Frontal cortex (tissue), 4 donors: ENCODE results near the gene CCDC159. TPM values are rescaled to one million over a fixed set of nuclear protein-coding genes. Genes with fewer than 3 reads are reported as not detected.
"Not testable (repeated sequence)": the region's sequence is repeated elsewhere in the genome, so short reads cannot be mapped to it uniquely, and the experiment has no call there.

Experiments used
- DNase-seq, 2 donors: peaks; one replicate each; pipeline ENCODE4 v3.0.0; 2012; ENCODE audit warnings: low spot score in 2 of 2
- FAIRE-seq: peaks from 2 replicates; lab custom pipeline; 2012; peaks lifted over from hg19 to GRCh38; lab: Jason Lieb, UNC
- total RNA-seq: library from RNA; depleted of rRNA; stranded (reverse); fragments of >200 nt; gene quantifications from one replicate; pipeline ENCODE4 v1.2.3, GENCODE V29; 2014
- donor health status: control.
- donor health status: control.
- donor health status: control.

The CCDC159 gene
- total RNA-seq, 1 donor from 2014 or later: 2.9 TPM

GRCh38 chr19:11337080-11337479 lies 9.2 kb upstream of the CCDC159 start:
- FAIRE-seq (no peak), DNase-seq (no peak)

GRCh38 chr19:11338121-11338520 lies 8.2 kb upstream of the CCDC159 start:
- FAIRE-seq: no peak
- DNase-seq: no peak

- DNase-seq (no peak), FAIRE-seq (no peak)
Observed at GRCh38 chr19:11338569-11339253, 7.6 kb upstream of the CCDC159 start.

GRCh38 chr19:11339254-11340098 lies 6.8 kb upstream of the CCDC159 start, which contains the start of gene RAB3D:
RAB3D (minus strand) TSS chr19:11339657; CDS start chr19:11337399, 2,258 bp downstream.
- FAIRE-seq: no peak
- peak; percentile 85 to 94 for DNase-seq

GRCh38 chr19:11340099-11340467 lies 6.2 kb upstream of the CCDC159 start:
- FAIRE-seq, DNase-seq: not testable (repeated sequence)

DNA sequence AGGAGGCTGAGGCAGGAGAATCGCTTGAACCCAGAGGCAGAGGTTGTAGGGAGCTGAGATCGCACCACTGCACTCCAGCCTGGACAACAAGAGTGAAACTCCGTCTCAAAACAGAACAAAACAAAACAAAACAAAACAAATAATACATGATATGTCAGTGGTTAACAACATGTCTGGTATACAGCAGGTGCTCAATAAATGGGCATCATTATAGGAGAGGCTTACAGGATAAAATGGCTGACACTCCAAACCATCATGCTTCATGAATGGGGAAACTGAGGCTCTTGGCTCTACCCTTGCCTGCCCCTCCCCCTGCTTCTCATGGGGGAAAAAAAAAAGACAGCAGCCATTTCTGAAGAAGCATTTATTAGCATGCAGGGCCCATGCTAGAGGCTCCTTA lies 3.9 kb upstream of the CCDC159 start:
- DNase-seq (no peak), FAIRE-seq (no peak)

DNA sequence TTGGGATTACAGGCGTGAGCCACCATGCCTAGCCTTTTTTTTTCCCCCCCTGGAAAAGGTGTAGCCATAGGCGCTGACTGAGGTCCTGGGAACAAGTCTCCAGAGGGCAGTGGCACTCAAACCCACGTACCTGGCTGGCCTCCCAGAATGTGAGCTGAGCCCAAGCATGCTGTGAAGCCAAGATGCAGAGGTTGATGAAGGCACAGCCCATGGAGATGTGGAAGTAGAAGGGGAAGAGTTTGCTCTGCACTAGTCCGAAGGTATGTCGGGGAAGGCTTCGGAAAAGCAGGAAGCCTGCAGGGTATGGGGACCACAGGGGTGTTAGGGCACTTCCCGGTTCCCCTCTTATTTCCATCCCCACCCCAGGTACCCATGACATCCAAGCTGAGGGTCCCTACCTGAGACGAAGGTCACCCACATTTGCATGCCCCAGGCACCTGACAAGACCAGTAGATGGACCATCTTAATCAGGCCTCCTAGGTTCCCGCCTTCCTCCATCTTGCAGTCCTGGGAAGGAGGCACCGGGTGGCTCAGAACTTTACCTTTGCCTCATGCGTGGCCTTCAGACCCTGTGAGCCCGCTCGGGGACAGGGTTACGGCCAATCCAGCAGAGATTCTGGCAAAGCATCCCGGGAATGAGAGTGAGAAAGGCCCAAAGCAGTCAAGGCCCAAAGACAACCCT lies 1.1 kb upstream of the CCDC159 start:
- FAIRE-seq (no peak), DNase-seq (no peak)

GRCh38 chr19:11347546-11348039 lies 1.3 kb downstream of the CCDC159 start:
- FAIRE-seq (no peak), DNase-seq (no peak)

DNA sequence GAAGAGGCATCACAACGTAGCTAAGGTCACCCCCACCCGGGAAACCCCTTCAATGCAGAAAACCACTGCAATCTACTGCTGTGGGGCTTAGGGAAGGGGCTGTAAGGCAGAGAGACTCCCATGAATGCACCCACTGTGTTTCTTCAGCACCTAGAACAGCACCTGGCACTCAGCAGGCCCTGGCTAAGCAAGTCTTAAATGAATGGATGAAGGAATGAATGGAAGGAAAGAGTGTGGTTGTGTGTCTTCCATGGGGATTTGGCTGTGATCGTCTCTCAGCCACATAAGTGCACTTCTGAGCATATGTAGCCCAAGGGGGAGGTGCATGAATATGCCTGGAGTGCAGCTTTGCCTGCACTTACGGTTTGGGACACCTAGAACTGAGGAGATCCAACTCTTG lies 2.9 kb downstream of the CCDC159 start:
- no peak for DNase-seq
- no peak for FAIRE-seq

DNA sequence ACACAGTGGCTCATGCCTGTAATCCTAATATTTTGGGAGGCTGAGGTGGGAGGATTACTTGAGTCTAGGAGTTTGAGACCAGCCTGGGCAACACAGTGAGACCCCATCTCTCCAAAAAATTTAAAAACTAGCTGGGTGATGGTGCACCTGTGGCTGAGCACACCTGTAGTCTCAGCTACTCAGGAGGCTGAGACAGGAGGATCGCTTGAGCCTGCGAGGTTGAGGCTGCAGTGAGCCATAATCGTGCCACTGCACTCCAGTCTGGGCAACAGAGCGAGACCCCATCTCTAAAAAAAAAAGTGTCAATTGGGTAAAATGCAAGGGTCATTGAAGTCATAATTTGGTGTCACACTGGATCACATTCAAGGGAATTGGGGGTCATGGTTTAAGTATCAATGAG lies 7.8 kb downstream of the CCDC159 start:
- not testable (repeated sequence) for DNase-seq, FAIRE-seq

- FAIRE-seq (no peak), DNase-seq (peak; percentile 85 to 97)
Observed at GRCh38 chr19:11355160-11356073, 9.1 kb downstream of the CCDC159 start, which contains the start of gene PLPPR2. PLPPR2 (plus strand) TSS chr19:11355432; CDS start chr19:11357674, 2,242 bp downstream.

- FAIRE-seq (no peak), DNase-seq (no peak)
Observed at GRCh38 chr19:11356074-11356397, 9.7 kb downstream of the CCDC159 start.

DNA sequence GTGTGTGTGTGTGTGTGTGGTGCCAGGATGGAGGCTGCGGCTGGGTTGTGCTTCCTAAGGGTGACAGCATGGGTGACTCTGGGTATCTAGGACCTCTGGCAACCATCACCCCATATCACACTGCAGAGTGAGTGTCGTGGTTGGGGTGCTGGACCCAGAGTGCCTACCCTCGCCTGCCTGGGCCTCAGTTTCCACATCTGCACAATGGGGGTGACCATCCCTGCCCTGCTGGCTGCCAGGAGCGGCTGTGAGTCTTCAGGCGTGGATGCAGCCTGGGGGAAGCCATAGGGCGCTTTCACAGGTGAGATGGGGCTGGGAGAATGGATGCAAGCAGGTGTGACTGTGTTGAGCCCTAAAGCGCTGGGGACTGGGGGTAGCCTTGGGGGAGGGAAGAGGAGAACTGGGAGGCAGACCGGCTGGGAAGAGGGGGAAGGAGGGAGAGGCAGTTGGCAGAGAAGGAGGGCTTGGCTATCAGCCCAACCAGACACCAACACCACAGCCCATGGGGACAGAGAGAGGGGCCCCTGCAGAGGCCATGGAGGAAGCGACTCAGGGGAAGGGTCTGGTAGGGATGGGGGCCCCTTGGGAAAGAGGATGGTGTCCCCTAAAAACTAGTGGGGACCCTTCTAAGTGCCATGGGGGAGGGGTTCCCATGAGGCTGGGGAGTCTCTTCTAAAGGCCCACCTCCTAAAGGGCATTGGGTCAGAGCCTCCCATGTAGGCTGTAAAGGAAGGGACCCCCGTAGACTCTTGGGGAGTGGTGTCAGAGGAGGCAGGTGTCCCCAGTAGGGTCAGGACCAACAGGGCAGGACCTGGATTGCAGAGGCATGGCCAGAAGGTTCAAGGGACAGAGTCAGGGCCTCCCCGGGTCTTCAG lies 10.6 kb downstream of the CCDC159 start:
- no peak for FAIRE-seq
- DNase-seq: no peak

GRCh38 chr19:11359421-11359820 lies 13.1 kb downstream of the CCDC159 start:
- FAIRE-seq (no peak), DNase-seq (no peak)

DNA sequence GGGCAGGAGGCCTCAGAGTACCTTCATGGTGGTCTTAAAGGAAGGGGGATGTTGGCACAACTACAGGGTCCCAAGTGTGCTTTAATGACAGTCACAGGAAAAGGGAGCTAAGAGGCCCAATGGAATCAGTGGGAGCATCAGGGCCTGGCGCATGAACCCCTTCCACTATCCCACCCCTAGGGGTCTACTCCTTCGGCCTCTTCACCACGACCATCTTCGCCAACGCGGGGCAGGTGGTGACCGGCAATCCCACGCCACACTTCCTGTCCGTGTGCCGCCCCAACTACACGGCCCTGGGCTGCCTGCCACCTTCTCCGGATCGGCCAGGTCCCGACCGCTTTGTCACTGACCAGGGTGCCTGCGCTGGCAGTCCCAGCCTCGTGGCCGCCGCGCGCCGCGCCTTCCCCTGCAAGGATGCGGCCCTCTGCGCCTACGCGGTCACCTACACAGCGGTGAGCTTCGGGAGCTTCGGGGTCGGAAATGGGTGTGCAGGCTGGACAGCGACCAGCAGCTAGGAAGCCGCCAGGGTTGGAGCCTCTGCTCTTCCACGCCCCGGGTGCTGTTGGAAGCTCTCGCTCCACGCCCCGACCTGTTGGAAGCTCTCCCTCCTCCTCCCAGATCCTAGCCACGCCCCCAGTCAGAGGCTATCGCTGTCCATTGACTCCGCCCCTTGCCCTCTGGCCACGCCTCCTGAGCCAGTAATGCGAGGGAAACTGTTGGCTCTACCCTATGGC lies 14.9 kb downstream of the CCDC159 start:
- DNase-seq (no peak), FAIRE-seq (no peak)

DNA sequence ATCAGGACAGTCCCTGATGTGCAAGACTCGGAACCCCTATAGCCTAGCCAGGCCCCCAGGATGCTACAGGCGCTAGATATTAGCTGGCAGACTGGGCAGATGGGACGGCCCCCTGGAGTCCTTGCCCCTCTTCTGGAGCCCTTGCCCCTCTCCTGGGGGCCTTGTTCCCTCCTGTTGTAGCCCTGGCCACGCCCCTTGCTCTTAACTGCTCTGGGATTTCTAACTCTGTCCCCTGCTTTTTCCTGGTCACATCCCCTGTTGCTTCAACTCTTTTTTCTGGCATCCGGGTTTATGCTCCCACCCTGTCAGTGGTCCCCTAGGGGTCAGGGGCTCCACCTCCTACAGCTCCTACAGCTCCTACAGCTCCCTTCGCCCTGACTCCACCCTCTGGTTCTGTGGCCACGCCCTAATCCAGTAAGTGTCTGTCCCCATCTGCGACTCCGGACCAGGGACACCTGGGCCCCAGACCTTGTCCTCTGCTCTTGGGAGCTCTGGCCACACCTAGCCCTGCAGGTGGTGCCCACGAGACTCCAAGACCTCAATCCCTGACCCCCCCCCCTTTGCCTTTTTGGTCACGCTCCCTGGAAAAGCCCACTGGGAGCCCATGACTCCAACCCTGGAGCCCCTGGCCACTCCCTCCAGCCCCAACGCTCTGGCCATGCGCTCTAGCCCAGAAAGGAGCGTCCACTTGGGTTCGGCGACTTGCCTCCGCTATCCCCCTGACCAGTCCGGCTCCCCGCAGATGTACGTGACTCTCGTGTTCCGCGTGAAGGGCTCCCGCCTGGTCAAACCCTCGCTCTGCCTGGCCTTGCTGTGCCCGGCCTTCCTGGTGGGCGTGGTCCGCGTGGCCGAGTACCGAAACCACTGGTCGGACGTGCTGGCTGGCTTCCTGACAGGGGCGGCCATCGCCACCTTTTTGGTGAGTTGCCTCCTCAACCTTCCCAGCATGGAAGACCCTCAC lies 15.7 kb downstream of the CCDC159 start:
- DNase-seq (no peak), FAIRE-seq (no peak)

DNA sequence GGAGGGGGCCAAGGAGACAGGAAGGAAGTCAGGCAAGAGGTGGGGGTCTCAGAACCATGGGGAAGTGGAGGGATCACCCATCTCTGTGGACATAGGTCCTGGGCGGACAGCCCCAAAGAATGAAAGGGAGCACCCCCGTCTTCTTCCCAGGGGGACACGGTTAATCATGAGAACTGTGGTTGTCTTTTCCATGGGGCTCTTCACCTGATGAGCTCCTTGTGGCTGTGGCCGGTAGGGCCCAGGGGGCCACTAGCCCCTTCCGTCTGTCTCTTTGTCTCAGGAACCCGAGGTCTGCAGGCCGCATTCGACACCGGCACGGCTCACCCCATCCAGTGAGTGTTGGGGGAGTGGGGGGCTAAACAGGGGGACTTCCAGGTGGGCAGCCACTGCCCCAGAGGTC lies 17.6 kb downstream of the CCDC159 start:
- DNase-seq (no peak), FAIRE-seq (no peak)
